NCI-H2196 treated with DMSO at 0.1 percent for 48 hours (cell line): Measurements from ENCODE around the gene LILRB3.
"Not testable (repeated sequence)": the region's sequence is repeated elsewhere in the genome, so short reads cannot be mapped to it uniquely, and the experiment has no call there.

Experiments used
- DNase-seq: peaks from one replicate; lab custom pipeline; 2025; ENCODE audit not compliant: unreplicated experiment; lab: John Stamatoyannopoulos, UW

The LILRB3 gene

GRCh38 chr19:54191011-54191810 is 31.6 kb downstream of the LILRB3 start, which contains the start of gene TSEN34:
Gene TSEN34 (plus strand): TSS chr19:54191308. CDS start chr19:54191365, 57 bp downstream.
- peak; percentile 74 for DNase-seq

DNA sequence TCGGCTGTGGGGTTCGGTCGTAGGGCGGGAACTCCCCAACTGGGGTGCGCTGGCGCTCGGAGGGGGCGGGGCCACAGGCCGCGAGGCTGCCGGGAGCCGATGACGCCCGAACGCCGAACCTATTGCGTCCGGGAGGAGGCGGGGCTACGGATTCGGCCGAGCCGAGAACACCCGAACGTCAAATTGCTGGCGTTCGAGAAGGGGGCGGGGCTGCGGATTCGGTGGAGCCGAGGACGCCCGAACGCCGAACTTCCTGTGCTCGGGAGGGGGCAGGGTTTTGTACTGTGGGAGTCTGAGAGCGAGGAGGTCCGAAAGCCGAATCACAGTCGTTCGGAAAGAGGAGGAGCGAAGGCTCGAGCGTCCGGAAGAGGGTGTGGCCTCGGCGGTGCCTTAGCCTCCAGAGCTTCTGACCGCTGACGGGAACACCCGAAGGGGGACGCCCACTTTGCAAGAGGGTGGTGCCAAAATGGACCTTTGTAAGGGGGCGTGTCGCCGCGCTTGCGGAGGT is 32.2 kb downstream of the LILRB3 start:
- peak; percentile 99 for DNase-seq

DNA sequence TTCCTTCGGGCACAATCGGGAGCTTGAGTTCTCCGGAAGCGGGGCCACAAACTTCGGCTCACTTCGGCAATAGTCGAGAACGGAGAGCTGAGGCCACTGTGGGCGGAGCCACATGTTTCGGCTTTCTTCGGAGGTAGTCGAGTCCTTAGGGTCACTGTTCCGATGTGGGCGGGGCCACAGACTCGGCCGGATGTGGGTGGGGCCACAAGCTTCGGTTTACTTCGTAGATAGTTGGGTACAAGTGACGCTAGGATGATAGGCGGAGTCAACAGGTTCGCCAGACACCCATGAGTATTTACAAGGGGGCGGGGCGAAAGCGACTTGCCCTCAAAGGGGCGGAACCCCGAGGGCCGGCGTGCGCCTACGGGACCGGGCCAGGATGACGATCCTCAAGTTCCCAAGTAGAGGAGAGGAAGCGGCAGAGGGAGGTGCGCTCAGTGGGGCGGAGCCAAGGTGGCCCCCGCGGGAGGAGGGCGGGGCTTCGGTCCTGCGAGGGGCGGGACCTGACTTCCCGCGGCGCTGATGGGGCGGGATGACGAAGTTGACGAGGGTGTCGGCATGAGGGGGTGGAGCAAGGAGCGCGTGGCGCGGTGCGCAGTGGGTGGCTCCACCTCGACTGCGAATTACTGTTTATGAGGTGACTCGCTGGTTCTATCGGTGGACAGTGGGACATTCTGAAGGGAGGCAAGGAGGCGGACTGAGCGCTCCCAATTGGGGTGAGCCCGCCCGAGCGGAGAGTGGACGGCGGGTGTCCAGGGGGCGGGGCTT is 32.9 kb downstream of the LILRB3 start:
- peak; percentile 99 for DNase-seq

DNA sequence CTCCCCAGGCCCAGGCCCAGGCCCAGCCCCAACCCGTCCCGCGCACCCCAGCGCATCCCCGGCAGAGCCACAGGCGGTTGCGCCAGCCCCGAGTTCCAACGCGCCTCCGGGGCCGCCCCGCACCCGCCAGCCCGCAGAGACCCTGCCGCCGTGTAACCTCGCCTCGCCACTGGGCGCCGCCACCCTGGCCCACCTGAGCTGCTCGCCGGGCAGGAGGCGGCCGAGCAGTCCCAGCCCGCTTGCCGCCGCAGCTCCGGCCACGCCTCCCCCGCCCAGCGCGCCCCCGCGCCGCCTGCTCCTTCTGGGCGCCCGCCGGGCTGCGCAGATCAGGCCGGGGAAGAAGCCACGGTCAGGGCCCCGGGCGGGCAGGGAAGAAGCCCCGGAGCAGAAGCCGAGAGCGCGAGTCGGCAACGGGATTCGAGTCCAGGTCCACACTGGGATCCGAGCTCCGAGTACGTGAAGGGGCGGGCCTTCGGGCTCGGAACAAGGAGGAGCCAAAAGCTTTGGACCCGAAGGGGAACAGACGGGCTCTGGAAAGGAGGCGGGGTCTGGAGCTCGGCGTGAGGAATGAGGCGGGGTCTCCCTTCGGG is 33.6 kb downstream of the LILRB3 start, which contains the start of gene MBOAT7:
TSS of gene MBOAT7 (minus strand) at position 436 of the 590 bp plus-strand sequence. CDS start 1,072 bp downstream, outside the sequence.
- DNase-seq, result peak; percentile 63

DNA sequence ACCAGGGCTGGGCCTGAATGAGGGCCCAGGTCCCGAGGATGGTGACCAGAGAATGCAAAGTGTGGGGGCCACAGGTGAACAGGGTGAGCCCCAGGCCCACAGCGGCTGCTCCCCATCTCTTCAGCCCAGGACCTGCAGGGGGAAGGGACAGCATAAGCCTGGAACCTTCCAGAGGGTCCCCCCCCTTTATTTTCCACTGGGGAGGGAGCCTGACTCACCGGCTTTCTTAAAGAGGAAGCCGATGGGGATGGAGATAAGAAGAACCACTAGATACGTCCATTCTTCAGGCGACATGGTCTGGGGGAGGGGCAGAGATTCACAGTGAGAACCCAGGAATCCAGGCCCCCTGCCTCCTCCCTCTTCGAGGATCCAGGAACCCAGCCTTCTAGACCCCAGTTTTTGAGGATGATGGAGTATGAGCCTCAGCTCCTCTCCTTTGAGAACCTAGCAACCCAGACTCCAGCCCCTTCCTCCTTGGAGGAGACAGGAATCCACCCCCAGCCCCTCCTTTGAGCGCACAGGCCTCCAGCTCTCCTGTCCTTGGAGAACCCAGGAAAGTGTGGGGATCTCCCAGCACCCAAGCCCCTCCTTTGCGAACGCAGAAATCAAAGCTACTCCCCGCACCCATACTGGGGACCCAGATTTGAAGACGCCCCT is 34.5 kb downstream of the LILRB3 start:
- no peak for DNase-seq

GRCh38 chr19:54186934-54187381 is 35.8 kb downstream of the LILRB3 start:
- DNase-seq, result no peak

DNA sequence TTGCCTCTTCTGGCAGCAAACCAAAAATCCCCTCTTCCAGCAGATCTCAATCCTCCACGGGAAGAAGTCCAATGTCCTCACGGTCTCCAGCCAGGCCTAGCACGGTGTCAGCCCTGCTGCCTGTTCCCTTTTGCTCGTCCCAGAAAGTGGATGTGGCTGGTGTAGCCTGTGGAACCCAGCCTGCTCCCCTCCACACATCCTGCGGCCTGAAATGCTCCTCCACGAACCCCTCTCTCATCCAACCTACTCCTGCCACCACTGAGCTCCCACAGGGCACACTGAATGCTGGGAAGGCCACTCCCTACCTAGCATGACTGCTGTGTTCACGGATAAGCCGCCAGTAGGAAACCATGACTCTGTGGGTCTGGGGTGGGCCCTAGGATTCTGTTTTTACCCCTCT is 36.5 kb downstream of the LILRB3 start:
- no peak for DNase-seq

- DNase-seq, result no peak
Observed at GRCh38 chr19:54183431-54183830, 39.4 kb downstream of the LILRB3 start.

GRCh38 chr19:54181894-54182293 is 40.9 kb downstream of the LILRB3 start:
- not testable (repeated sequence) for DNase-seq

GRCh38 chr19:54180691-54181091 is 42.1 kb downstream of the LILRB3 start:
- no peak for DNase-seq

DNA sequence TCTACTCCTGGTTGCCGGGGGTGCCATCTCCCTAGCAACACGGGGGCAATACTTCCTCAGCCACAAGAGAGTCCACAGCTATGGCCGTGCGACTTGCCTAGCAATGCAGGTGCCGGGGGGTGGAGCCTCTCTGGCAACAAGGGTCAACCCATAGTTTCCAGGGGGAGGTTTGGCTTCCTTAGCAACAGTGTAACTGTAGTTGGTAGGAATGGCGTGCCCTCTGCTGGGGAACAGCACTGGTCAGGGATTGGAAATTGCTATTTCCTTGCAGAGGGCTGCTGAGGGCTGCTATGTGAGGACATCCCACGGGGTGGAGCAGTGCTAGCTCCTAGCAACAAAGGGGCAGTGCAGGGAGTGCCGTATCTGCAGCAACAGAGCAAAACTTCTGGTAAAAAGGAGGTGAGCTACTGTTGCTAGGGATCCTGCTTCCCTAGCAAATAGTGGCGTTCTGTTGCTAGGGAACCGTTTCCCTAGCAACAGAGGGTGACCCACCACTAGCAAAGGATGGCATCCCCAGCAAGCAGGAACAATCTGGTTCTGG is 42.8 kb downstream of the LILRB3 start:
- DNase-seq, result peak; percentile 98

GRCh38 chr19:54179262-54179852 is 43.5 kb downstream of the LILRB3 start:
- DNase-seq, result no peak

- DNase-seq, result no peak
Observed at GRCh38 chr19:54178581-54179261, 44.1 kb downstream of the LILRB3 start.

- DNase-seq, result no peak
Observed at GRCh38 chr19:54173951-54174834, 48.6 kb downstream of the LILRB3 start.

- DNase-seq, result no peak
Observed at GRCh38 chr19:54173359-54173699, 49.5 kb downstream of the LILRB3 start.

DNA sequence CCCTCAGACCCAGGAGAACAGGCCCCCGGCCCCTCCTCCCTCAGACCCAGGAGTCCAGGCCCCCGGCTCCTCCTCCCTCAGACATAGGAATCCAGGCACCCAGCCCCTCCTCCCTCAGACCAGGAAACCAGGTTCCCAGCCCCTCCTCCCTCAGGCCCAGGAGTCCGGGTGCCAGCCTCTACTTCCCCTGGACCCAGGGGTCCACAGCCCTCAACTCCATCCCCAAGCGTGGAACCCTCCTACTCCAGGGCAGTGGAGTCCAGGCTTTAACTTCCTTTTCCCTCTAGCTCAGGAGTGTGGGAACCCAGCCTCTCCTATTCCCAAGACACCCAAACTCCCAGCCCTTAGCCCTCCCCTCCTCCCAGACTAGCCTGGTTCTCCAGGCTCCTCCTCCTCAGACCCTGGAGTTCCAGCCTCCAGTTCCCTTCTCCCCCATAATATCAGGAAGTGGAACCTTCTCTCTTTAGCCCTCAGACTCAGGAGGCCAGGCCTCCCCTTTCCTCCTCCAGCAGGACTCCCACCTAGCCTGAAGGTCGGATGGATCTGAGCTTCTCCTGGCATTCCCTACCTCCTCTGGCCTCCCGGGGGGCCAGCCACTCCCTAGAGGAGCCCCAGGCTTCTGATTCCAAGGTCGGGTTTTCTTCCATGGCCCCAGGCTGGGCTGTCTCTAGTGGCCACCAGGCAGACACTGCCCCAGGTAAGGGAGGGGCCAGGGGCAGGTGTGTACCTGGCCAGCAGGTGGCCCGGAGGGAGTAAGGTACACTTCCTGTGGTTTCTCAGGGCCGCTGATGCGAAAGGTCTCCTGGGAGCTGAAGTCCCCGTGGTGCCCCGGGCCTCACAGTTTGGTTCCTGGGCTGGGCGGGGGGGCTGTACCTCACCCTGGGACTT is 50.1 kb downstream of the LILRB3 start, which contains the start of gene TMC4:
TSS of gene TMC4 (minus strand) at position 690 of the 888 bp plus-strand sequence. CDS start at position 647, 43 bp downstream.
- peak; percentile 51 for DNase-seq

- not testable (repeated sequence) for DNase-seq
Observed at GRCh38 chr19:54171736-54172431, 50.9 kb downstream of the LILRB3 start.
